Measurements from ENCODE around the gene CTNND2.
"Not testable (repeated sequence)": the region's sequence is repeated elsewhere in the genome, so short reads cannot be mapped to it uniquely, and the experiment has no call there.

Gene CTNND2

GRCh38 chr5:11010429-11011210, 893.6 kb downstream of the CTNND2 start:
- TF ChIP-seq, protein P1, sequence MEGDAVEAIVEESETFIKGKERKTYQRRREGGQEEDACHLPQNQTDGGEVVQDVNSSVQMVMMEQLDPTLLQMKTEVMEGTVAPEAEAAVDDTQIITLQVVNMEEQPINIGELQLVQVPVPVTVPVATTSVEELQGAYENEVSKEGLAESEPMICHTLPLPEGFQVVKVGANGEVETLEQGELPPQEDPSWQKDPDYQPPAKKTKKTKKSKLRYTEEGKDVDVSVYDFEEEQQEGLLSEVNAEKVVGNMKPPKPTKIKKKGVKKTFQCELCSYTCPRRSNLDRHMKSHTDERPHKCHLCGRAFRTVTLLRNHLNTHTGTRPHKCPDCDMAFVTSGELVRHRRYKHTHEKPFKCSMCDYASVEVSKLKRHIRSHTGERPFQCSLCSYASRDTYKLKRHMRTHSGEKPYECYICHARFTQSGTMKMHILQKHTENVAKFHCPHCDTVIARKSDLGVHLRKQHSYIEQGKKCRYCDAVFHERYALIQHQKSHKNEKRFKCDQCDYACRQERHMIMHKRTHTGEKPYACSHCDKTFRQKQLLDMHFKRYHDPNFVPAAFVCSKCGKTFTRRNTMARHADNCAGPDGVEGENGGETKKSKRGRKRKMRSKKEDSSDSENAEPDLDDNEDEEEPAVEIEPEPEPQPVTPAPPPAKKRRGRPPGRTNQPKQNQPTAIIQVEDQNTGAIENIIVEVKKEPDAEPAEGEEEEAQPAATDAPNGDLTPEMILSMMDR (IDR thresholded peaks at IDR 0.05; ENCODE audit: insufficient read depth, low read length, poor library complexity, severe bottlenecking) = no peak

DNA sequence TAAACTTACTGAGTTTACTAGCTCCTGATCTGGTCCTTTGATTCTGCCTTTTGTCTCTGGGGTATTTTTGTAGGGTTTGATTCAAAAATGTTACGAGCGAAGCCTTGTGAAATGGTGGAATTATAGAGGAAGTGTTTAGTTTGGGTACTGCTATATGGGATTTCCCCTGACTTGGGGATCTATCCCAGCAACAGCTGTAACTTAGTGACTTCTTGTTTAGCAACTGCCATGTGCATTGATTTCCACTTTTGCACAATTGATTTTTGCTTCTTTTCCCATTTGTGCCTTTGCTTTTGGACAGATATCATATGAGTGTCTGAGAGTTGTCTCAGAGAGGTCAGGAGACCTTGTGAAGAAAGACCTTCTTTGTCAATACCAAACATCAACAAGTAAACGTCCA, 894.7 kb downstream of the CTNND2 start:
- TF ChIP-seq, protein P1 (IDR thresholded peaks at IDR 0.05; ENCODE audit: insufficient read depth, low read length, poor library complexity, severe bottlenecking) = no peak
- no peaks in the 10 kb centered on the region for H3K36me3 ChIP-seq (ENCODE audit: control insufficient read depth, insufficient read depth, low read length)

More at GRCh38 chr5:11010429-11011210, 893.6 kb downstream of the CTNND2 start:
- Histone ChIP-seq H3K4me3 (replicated peaks; ENCODE audit: low read depth, low read length) (no peak overlapping the region), H3K36me3 (ENCODE audit: control insufficient read depth, insufficient read depth, low read length) (no peaks in the 10 kb centered on the region), H3K27me3 (replicated peaks; ENCODE audit: control insufficient read depth, insufficient read depth, low read length) (no peaks in the 10 kb centered on the region; the same call in 1 of the 2 replicates)
- no peak for DNase-seq (ENCODE audit: extremely low read depth, insufficient read length)

DNA sequence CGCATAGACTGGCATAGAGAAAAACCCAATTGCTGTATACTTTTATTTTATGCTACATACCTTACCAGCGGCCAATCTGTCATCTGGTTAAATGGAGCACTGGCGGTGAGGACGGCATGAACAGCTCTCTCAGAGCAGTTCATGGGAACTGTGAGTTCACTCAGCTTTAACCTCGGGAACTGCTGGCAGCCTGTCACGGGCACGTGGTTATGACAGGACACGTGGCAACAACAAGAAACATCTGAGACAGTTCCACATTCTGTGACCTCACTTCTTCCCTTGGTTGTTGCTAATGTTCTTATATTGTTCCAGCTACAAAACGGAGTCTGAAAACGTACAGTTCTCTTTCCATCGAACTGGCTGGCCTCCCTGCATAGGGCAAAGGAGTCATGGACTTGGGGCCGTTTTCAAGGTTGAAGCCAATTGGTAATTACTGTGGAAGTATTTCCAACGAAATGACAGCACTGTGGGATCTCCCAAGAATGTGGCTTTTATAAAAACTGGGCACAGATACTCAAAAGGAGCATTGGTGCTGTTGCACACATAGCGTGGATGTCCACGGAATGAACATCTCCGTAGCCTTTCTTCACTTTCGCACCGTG, 896.9 kb downstream of the CTNND2 start:
- TF ChIP-seq, protein P1 (IDR thresholded peaks at IDR 0.05; ENCODE audit: insufficient read depth, low read length, poor library complexity, severe bottlenecking) = no peak
- Histone ChIP-seq H3K4me3 (replicated peaks; ENCODE audit: low read depth, low read length) (no peak overlapping the region), H3K27me3 (replicated peaks; ENCODE audit: control insufficient read depth, insufficient read depth, low read length) (no peaks in the 10 kb centered on the region), H3K36me3 (ENCODE audit: control insufficient read depth, insufficient read depth, low read length) (no peaks in the 10 kb centered on the region)
- no peak for DNase-seq (ENCODE audit: extremely low read depth, insufficient read length)

More for the DNA sequence above, 894.7 kb downstream of the CTNND2 start:
- Histone ChIP-seq H3K27me3 (replicated peaks; ENCODE audit: control insufficient read depth, insufficient read depth, low read length) (no peaks in the 10 kb centered on the region; the same call in 1 of the 2 replicates), H3K4me3 (replicated peaks; ENCODE audit: low read depth, low read length) (no peak overlapping the region)
- no peak for DNase-seq (ENCODE audit: extremely low read depth, insufficient read length)

GRCh38 chr5:11004523-11004922, 899.7 kb downstream of the CTNND2 start:
- not testable (repeated sequence) for H3K4me3 ChIP-seq (replicated peaks; ENCODE audit: low read depth, low read length); H3K27me3 ChIP-seq (replicated peaks; ENCODE audit: control insufficient read depth, insufficient read depth, low read length); DNase-seq (ENCODE audit: extremely low read depth, insufficient read length); H3K36me3 ChIP-seq (ENCODE audit: control insufficient read depth, insufficient read depth, low read length)

- H3K27me3 ChIP-seq (replicated peaks; ENCODE audit: control insufficient read depth, insufficient read depth, low read length) = no peaks in the 10 kb centered on the region
- TF ChIP-seq, protein P1 (IDR thresholded peaks at IDR 0.05; ENCODE audit: insufficient read depth, low read length, poor library complexity, severe bottlenecking) = no peak
- H3K4me3 ChIP-seq (replicated peaks; ENCODE audit: low read depth, low read length) = no peak overlapping the region
- no peaks in the 10 kb centered on the region for H3K36me3 ChIP-seq (ENCODE audit: control insufficient read depth, insufficient read depth, low read length)
- DNase-seq (ENCODE audit: extremely low read depth, insufficient read length) = no peak
These were observed 903.5 kb downstream of the CTNND2 start for GRCh38 chr5:11000515-11001353.

GRCh38 chr5:10999714-11000113, 904.5 kb downstream of the CTNND2 start:
- TF ChIP-seq, protein P1 (IDR thresholded peaks at IDR 0.05; ENCODE audit: insufficient read depth, low read length, poor library complexity, severe bottlenecking) = no peak
- H3K36me3 ChIP-seq (ENCODE audit: control insufficient read depth, insufficient read depth, low read length) = no peaks in the 10 kb centered on the region
- no peaks in the 10 kb centered on the region for H3K27me3 ChIP-seq (replicated peaks; ENCODE audit: control insufficient read depth, insufficient read depth, low read length)
- no peak overlapping the region for H3K4me3 ChIP-seq (replicated peaks; ENCODE audit: low read depth, low read length)
- no peak for DNase-seq (ENCODE audit: extremely low read depth, insufficient read length)
